D721Med (cell line): Measurements from ENCODE around the gene FAM210B.
"Not testable (repeated sequence)": the region's sequence is repeated elsewhere in the genome, so short reads cannot be mapped to it uniquely, and the experiment has no call there.

Experiments used
- DNase-seq: peaks from one replicate; pipeline ENCODE4 v3.0.0; 2011; ENCODE audit warnings: low spot score; ENCODE audit not compliant: insufficient read length
- FAIRE-seq: peaks from 2 replicates; lab custom pipeline; 2011; peaks lifted over from hg19 to GRCh38; lab: Jason Lieb, UNC
- CTCF ChIP-seq: IDR thresholded peaks from 2 replicates; pipeline ENCODE4 v1.5.1; 2012; ENCODE audit warnings: mild to moderate bottlenecking, control low read depth; ENCODE audit not compliant: insufficient read depth; ENCODE audit errors: missing control alignments

FAM210B gene

GRCh38 chr20:56400001-56400640, 41.3 kb downstream of the FAM210B start:
- FAIRE-seq (no peak), DNase-seq (no peak)
- peak; percentile 71 for TF ChIP-seq CTCF

GRCh38 chr20:56403465-56403864, 44.7 kb downstream of the FAM210B start:
- no peak for FAIRE-seq
- no peak for DNase-seq
- TF ChIP-seq CTCF = no peak

GRCh38 chr20:56405356-56405755, 46.6 kb downstream of the FAM210B start:
- DNase-seq, FAIRE-seq: not testable (repeated sequence)

GRCh38 chr20:56406910-56407309, 48.1 kb downstream of the FAM210B start:
- FAIRE-seq (no peak), DNase-seq (no peak)
- no peak for TF ChIP-seq CTCF

GRCh38 chr20:56409521-56409920, 50.7 kb downstream of the FAM210B start:
- FAIRE-seq = no peak
- TF ChIP-seq CTCF = no peak
- DNase-seq = no peak

- DNase-seq (no peak), FAIRE-seq (no peak)
- no peak for TF ChIP-seq CTCF
Observed at GRCh38 chr20:56409956-56410355, 51.2 kb downstream of the FAM210B start.

GRCh38 chr20:56411287-56411686, 52.5 kb downstream of the FAM210B start:
- FAIRE-seq, DNase-seq: not testable (repeated sequence)

- DNase-seq (no peak), FAIRE-seq (no peak)
- TF ChIP-seq CTCF = no peak
Observed at GRCh38 chr20:56411759-56412472, 53.1 kb downstream of the FAM210B start, which contains the start of gene CASS4. Gene CASS4, plus strand, starts transcription at chr20:56412260. Its CDS starts 199 bp downstream, at chr20:56412459.
